ENCODE measurements around the gene TFF2. TPM values are rescaled to one million over a fixed set of nuclear protein-coding genes. Genes with fewer than 3 reads are reported as not detected.

TFF2 gene
- total RNA-seq, 1 donor from 2014 or later = not detected

- intact Hi-C loops (cut with micrococcal nuclease) = no loop called here
- Histone ChIP-seq H3K36me3 (no peaks in the 10 kb centered on the region), H3K4me1 (no peaks in the 10 kb centered on the region), H3K27me3 (ENCODE audit: low read depth) (peaks cover 28% of the 10 kb centered on the region), H3K4me3 (no peak overlapping the region), H3K27ac (replicated peaks) (no peak overlapping the region), H3K9me3 (replicated peaks) (no peaks in the 10 kb centered on the region)
- TF ChIP-seq, protein P1, sequence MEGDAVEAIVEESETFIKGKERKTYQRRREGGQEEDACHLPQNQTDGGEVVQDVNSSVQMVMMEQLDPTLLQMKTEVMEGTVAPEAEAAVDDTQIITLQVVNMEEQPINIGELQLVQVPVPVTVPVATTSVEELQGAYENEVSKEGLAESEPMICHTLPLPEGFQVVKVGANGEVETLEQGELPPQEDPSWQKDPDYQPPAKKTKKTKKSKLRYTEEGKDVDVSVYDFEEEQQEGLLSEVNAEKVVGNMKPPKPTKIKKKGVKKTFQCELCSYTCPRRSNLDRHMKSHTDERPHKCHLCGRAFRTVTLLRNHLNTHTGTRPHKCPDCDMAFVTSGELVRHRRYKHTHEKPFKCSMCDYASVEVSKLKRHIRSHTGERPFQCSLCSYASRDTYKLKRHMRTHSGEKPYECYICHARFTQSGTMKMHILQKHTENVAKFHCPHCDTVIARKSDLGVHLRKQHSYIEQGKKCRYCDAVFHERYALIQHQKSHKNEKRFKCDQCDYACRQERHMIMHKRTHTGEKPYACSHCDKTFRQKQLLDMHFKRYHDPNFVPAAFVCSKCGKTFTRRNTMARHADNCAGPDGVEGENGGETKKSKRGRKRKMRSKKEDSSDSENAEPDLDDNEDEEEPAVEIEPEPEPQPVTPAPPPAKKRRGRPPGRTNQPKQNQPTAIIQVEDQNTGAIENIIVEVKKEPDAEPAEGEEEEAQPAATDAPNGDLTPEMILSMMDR (IDR thresholded peaks at IDR 0.05; ENCODE audit: borderline replicate concordance) = peak; percentile 16
- DNase-seq = no peak
These were observed 30.8 kb downstream of the TFF2 start for GRCh38 chr21:42319851-42320572.

GRCh38 chr21:42319376-42319775 lies 31.4 kb downstream of the TFF2 start:
- TF ChIP-seq, protein P1 (IDR thresholded peaks at IDR 0.05; ENCODE audit: borderline replicate concordance) = no peak
- intact Hi-C loops (cut with micrococcal nuclease) = no loop called here

GRCh38 chr21:42317826-42318746 lies 32.7 kb downstream of the TFF2 start:
- Histone ChIP-seq H3K9me3 (replicated peaks) (no peaks in the 10 kb centered on the region), H3K4me1 (peaks cover 9% of the 10 kb centered on the region), H3K27ac (replicated peaks) (no peak overlapping the region), H3K27me3 (ENCODE audit: low read depth) (peaks cover 12% of the 10 kb centered on the region), H3K36me3 (no peaks in the 10 kb centered on the region), H3K4me3 (no peak overlapping the region)
- intact Hi-C loops (cut with micrococcal nuclease) = no loop called here
- DNase-seq = no peak
- TF ChIP-seq, protein P1 (IDR thresholded peaks at IDR 0.05; ENCODE audit: borderline replicate concordance) = no peak

More at GRCh38 chr21:42319376-42319775, 31.4 kb downstream of the TFF2 start:
- no peak overlapping the region for H3K4me3 ChIP-seq
- no peaks in the 10 kb centered on the region for H3K36me3 ChIP-seq
- peaks cover 23% of the 10 kb centered on the region for H3K27me3 ChIP-seq (ENCODE audit: low read depth)
- H3K9me3 ChIP-seq (replicated peaks) = no peaks in the 10 kb centered on the region
- no peaks in the 10 kb centered on the region for H3K4me1 ChIP-seq
- no peak overlapping the region for H3K27ac ChIP-seq (replicated peaks)
- DNase-seq = no peak

DNA sequence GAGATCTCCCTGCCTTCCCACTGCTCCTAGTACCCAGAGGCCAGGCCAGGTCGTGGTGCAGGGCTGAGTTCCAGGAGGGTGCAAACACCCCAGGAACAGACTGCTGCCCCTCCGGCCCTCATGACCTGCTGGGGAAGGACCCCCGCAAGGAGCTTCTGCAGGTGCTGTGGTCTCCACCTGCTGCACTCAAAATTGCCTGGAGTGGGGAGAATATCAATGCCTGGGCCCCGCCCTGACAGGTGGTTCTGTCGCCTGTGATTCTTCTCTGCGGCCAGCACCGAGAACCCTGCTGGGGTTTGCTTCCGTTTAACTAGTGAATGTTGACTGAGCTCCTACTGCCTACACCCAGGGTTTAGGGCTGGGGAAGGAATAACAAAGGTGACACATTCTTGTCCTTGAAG lies 33.5 kb downstream of the TFF2 start:
- Histone ChIP-seq H3K4me1 (peaks cover 15% of the 10 kb centered on the region), H3K4me3 (no peak overlapping the region), H3K27me3 (ENCODE audit: low read depth) (peaks cover 5% of the 10 kb centered on the region), H3K27ac (replicated peaks) (no peak overlapping the region), H3K36me3 (no peaks in the 10 kb centered on the region), H3K9me3 (replicated peaks) (no peaks in the 10 kb centered on the region)
- TF ChIP-seq, protein P1 (IDR thresholded peaks at IDR 0.05; ENCODE audit: borderline replicate concordance) = no peak
- intact Hi-C loops (cut with micrococcal nuclease) = no loop called here
- no peak for DNase-seq

DNA sequence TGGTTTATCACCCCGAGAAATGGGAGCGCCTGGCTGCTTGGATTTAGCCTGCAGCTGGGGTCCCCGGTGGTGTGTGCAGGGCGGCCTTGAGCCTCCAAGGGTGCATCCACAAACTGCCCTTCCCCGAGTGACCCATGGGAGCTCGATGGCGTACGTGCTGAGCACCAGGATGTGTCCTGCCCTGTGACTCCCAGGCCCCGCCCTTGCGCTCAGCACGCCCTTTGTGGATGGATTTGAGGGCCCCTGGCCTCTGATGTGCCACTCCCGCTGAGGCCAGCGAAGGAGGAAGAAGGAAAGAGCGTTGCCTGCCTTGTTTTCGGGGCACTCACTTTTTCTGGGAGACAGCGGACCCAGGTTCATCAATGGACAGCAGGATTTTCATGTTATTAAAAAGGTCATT lies 33.9 kb downstream of the TFF2 start:
- H3K27me3 ChIP-seq (ENCODE audit: low read depth) = peaks cover 3% of the 10 kb centered on the region
- no peak overlapping the region for H3K27ac ChIP-seq (replicated peaks)
- H3K36me3 ChIP-seq = no peaks in the 10 kb centered on the region
- no peak for DNase-seq
- peaks cover 15% of the 10 kb centered on the region for H3K4me1 ChIP-seq
- TF ChIP-seq, protein P1 (IDR thresholded peaks at IDR 0.05; ENCODE audit: borderline replicate concordance) = no peak
- intact Hi-C loops (cut with micrococcal nuclease) = no loop called here
- H3K9me3 ChIP-seq (replicated peaks) = no peaks in the 10 kb centered on the region
- H3K4me3 ChIP-seq = no peak overlapping the region

Data from left ventricle myocardium inferior (tissue), 1 donor.